Stomach (tissue), 4 donors: ENCODE measurements around the gene CSGALNACT2.

Experiments used
- EP300 ChIP-seq: sonication (generic); formaldehyde crosslinking; IDR thresholded peaks from one replicate; pipeline ENCODE4 v1.6.1; 2017; ENCODE audit warnings: antibody characterized with exemption
- POLR2A ChIP-seq, 4 donors: fragments of 450-650 bp; IDR thresholded peaks; one replicate each; pipeline ENCODE4 v1.6.1; 2016; ENCODE audit warnings: antibody characterized with exemption in 4 of 4, control low read depth in 2 of 4, mild to moderate bottlenecking in 1 of 4, moderate library complexity in 1 of 4
- POLR2AphosphoS5 ChIP-seq, 3 donors: sonication (generic); formaldehyde crosslinking; IDR thresholded peaks; one replicate each; pipeline ENCODE4 v1.6.1; 2016; ENCODE audit warnings: antibody characterized with exemption in 3 of 3
- TF ChIP-seq, protein P1 (sequence below), 7 experiments: fragments of 450-650 bp in 4 of 7; fragments of 200-600 bp in 3 of 7; sonication (generic) in 3 of 7; IDR thresholded peaks; one replicate each; pipeline ENCODE4 v1.5.1; 2016 to 2019; ENCODE audit warnings: antibody characterized with exemption in 7 of 7, control low read depth in 2 of 7, mild to moderate bottlenecking in 1 of 7

- TF ChIP-seq EP300 (no peak), POLR2AphosphoS5 (IDR thresholded peaks at IDR 0.05) (no peak), POLR2A (IDR thresholded peaks at IDR 0.05) (no peak)
- TF ChIP-seq, protein P1, sequence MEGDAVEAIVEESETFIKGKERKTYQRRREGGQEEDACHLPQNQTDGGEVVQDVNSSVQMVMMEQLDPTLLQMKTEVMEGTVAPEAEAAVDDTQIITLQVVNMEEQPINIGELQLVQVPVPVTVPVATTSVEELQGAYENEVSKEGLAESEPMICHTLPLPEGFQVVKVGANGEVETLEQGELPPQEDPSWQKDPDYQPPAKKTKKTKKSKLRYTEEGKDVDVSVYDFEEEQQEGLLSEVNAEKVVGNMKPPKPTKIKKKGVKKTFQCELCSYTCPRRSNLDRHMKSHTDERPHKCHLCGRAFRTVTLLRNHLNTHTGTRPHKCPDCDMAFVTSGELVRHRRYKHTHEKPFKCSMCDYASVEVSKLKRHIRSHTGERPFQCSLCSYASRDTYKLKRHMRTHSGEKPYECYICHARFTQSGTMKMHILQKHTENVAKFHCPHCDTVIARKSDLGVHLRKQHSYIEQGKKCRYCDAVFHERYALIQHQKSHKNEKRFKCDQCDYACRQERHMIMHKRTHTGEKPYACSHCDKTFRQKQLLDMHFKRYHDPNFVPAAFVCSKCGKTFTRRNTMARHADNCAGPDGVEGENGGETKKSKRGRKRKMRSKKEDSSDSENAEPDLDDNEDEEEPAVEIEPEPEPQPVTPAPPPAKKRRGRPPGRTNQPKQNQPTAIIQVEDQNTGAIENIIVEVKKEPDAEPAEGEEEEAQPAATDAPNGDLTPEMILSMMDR (IDR thresholded peaks at IDR 0.05) = no peak
These were observed 13.1 kb downstream of the CSGALNACT2 start for GRCh38 chr10:43151371-43151770.
